HL-60 (cell line): ENCODE results near the gene SYCN.

ENCODE experiments used
- DNase-seq, 2 experiments: peaks; one replicate each; pipeline ENCODE4 v3.0.0-alpha.2; 2010 to 2020; ENCODE audit warnings: low read depth in 1 of 2, low spot score in 1 of 2
- H3K27ac ChIP-seq: fragments of 250-450 bp; sonication (Bioruptor Pico); replicated peaks from 2 replicates; pipeline ENCODE4 v1.5.1; 2020; ENCODE audit warnings: mild to moderate bottlenecking, moderate library complexity
- H3K27me3 ChIP-seq: fragments of 250-450 bp; sonication (Bioruptor Pico); 2 replicates; pipeline ENCODE4 v1.5.1; 2021; ENCODE audit warnings: mild to moderate bottlenecking, moderate library complexity; ENCODE audit not compliant: insufficient read depth, poor library complexity, severe bottlenecking
- H3K4me3 ChIP-seq: replicated peaks from 2 replicates; pipeline ENCODE4 v1.5.1; 2011; ENCODE audit warnings: mild to moderate bottlenecking, control low read depth, low read length; ENCODE audit not compliant: insufficient read depth
- GABPA ChIP-seq: IDR thresholded peaks from 2 replicates; pipeline ENCODE4 v1.6.1; 2012; ENCODE audit warnings: low read depth
- POLR2AphosphoS5 ChIP-seq: IDR thresholded peaks from 2 replicates; pipeline ENCODE4 v1.6.1; 2012; ENCODE audit warnings: low read depth
- SPI1 ChIP-seq: IDR thresholded peaks from 2 replicates; pipeline ENCODE4 v1.6.1; 2012; ENCODE audit warnings: low read depth, mild to moderate bottlenecking, borderline replicate concordance
- TF ChIP-seq, protein P1 (sequence below): IDR thresholded peaks from one replicate; pipeline ENCODE4 v1.5.1; 2011; ENCODE audit warnings: low read length, control low read depth, inconsistent platforms; ENCODE audit not compliant: insufficient read depth
- TF ChIP-seq, protein P2 (sequence below): IDR thresholded peaks from 2 replicates; pipeline ENCODE4 v1.6.1; 2012; ENCODE audit warnings: low read depth; ENCODE audit not compliant: insufficient replicate concordance

SYCN gene

DNA sequence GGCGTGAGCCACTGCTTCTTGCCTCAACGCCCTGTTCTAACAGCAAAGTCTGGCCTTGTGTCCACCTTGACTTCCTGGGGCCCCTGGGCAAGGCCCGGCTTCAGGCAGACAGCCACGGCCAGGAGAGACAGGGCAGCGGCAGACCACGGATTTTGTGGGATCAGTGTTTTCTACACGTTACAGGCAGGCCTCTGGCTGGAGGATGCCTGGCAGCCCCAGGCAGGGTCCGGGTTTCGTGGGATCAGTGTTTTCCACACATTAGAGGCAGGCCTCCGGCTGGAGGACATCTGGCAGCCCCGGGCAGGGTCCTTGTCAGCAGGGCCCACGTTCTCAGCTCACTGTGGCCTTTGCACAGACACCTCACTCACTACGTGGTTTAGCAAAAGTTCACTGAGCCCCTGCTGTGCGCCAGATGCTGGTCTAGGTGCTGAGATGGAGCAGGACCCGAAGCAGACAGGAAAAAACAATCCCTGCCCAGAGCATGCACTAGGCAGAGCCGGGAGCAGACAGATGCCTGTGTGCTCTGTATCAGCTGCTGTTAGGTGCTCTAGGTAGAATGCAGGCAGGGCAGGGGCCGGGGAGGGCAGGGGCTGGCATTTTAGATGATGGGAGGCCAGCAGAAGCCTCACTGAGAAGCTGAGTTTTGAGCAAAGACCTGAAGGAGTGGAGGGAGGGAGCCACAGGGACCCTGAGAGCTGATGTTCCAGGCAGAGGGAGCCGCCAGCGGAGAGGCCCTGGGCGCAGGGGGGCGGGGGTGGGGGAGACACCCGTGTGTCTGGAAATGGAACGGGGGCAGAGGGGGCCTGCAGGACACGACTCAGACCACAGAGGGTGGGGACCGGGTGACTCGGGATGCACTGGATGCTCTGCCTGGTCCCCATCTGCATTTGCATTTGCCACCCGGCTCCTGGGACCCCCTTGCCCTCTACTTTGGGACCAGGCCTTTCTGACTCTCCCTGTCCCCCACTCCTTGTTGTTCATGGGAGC lies 32.3 kb downstream of the SYCN start:
- Histone ChIP-seq H3K4me3 (no peak overlapping the region), H3K27me3 (no peaks in the 10 kb centered on the region), H3K27ac (no peak overlapping the region)
- TF ChIP-seq POLR2AphosphoS5 (no peak), GABPA (no peak), SPI1 (no peak)
- TF ChIP-seq, protein P1, sequence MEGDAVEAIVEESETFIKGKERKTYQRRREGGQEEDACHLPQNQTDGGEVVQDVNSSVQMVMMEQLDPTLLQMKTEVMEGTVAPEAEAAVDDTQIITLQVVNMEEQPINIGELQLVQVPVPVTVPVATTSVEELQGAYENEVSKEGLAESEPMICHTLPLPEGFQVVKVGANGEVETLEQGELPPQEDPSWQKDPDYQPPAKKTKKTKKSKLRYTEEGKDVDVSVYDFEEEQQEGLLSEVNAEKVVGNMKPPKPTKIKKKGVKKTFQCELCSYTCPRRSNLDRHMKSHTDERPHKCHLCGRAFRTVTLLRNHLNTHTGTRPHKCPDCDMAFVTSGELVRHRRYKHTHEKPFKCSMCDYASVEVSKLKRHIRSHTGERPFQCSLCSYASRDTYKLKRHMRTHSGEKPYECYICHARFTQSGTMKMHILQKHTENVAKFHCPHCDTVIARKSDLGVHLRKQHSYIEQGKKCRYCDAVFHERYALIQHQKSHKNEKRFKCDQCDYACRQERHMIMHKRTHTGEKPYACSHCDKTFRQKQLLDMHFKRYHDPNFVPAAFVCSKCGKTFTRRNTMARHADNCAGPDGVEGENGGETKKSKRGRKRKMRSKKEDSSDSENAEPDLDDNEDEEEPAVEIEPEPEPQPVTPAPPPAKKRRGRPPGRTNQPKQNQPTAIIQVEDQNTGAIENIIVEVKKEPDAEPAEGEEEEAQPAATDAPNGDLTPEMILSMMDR, result no peak
- TF ChIP-seq, protein P2, sequence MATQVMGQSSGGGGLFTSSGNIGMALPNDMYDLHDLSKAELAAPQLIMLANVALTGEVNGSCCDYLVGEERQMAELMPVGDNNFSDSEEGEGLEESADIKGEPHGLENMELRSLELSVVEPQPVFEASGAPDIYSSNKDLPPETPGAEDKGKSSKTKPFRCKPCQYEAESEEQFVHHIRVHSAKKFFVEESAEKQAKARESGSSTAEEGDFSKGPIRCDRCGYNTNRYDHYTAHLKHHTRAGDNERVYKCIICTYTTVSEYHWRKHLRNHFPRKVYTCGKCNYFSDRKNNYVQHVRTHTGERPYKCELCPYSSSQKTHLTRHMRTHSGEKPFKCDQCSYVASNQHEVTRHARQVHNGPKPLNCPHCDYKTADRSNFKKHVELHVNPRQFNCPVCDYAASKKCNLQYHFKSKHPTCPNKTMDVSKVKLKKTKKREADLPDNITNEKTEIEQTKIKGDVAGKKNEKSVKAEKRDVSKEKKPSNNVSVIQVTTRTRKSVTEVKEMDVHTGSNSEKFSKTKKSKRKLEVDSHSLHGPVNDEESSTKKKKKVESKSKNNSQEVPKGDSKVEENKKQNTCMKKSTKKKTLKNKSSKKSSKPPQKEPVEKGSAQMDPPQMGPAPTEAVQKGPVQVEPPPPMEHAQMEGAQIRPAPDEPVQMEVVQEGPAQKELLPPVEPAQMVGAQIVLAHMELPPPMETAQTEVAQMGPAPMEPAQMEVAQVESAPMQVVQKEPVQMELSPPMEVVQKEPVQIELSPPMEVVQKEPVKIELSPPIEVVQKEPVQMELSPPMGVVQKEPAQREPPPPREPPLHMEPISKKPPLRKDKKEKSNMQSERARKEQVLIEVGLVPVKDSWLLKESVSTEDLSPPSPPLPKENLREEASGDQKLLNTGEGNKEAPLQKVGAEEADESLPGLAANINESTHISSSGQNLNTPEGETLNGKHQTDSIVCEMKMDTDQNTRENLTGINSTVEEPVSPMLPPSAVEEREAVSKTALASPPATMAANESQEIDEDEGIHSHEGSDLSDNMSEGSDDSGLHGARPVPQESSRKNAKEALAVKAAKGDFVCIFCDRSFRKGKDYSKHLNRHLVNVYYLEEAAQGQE, result no peak
- DNase-seq, result no peak

DNA sequence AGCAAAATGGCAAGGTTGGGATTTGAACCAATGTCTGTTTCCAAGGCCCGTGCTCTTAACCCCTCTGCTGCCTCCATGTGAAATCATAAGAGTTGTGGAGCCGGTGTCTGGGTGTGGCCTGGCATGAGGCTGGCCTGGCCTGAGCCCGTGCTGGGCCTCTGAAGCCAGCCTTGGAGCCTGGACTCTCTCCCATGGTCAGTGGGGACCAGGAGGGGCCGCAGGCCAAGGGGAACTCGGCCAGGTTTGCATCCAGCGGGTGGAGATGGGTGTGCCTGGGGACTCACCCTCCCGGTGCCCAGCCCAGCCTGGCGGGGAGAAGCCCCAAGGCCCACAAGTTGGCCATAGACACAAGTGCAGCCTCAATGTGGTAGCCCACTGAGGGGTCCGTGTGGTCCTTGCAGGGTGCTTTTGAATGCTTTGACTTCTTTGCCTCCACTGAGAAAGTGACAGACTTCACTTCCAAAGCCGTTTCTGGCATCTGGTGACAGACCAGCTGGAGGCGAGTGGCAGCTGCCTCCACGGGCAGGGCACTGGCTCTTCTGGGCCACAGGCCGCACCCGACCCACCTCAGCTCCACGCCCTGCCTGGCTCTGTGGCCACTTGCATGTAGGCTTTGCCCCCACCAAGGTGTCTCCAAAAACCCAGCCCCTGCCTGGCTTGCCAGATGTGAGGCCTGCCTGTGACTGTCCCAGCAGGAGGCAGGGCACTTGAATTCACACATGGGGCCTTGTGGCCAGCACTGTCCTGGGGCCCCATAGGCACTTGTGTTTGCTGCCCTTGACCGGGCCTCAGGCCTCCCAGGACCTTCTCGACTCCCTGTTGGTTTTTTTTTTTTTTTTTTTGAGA lies 33.5 kb downstream of the SYCN start:
- TF ChIP-seq, protein P2, result no peak
- TF ChIP-seq, protein P1, result no peak
- TF ChIP-seq SPI1 (no peak), POLR2AphosphoS5 (no peak), GABPA (no peak)
- no peak for DNase-seq
- Histone ChIP-seq H3K27ac (no peak overlapping the region), H3K4me3 (no peak overlapping the region), H3K27me3 (no peaks in the 10 kb centered on the region)

DNA sequence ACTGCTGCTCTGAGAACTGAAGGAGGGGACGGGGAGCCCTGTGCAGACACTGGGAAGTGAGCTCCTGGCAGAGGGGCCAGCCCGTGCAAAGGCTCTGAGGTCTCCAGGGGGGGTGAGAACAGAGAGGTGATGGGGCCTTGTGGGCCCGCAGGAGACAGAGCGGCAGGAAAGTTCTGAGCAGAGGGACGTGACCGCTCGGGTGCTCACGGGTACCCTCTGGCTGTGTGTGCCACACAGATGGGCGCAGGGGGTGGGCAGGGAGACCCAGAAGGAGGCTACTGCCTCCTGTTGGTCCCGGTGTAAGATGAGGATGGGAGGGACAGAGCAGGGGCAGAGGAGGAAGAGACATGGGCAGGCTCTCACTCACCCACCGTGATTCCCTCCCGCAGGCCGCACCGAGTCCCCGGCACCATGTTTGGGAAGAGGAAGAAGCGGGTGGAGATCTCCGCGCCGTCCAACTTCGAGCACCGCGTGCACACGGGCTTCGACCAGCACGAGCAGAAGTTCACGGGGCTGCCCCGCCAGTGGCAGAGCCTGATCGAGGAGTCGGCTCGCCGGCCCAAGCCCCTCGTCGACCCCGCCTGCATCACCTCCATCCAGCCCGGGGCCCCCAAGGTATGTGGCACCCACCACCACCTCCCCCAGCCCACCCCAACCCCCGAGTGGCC lies 34.8 kb downstream of the SYCN start:
- TF ChIP-seq, protein P1, result no peak
- TF ChIP-seq POLR2AphosphoS5, result no peak
- TF ChIP-seq SPI1, result no peak
- TF ChIP-seq GABPA, result no peak
- TF ChIP-seq, protein P2, result no peak

More for the DNA sequence above, 34.8 kb downstream of the SYCN start:
- no peak for DNase-seq
- H3K27ac ChIP-seq, result no peak overlapping the region
- H3K27me3 ChIP-seq, result no peaks in the 10 kb centered on the region
- H3K4me3 ChIP-seq, result no peak overlapping the region
